ENCODE results near the gene FANCG. TPM values are rescaled to one million over a fixed set of nuclear protein-coding genes. Genes with fewer than 3 reads are reported as not detected.

The FANCG gene
- total RNA-seq (35.2 TPM), polyA plus RNA-seq (33.7 TPM)
- long read RNA-seq, donor 1: 0 reads
- long read RNA-seq, donor 2: 0 reads
- long read RNA-seq, donor 3, transcript FANCG-201 (14 exons, 2,631 nt): major isoform, 5 of 6 reads
- long read RNA-seq, donor 3, partial matches to known transcripts: 0 of 6 reads
- long read RNA-seq, donor 3, other reads (novel, unspliced or antisense): 0 of 6 reads
- long read RNA-seq, donor 4, partial matches to known transcripts: 0 of 1 reads
- long read RNA-seq, donor 4, other reads (novel, unspliced or antisense): 0 of 1 reads
- long read RNA-seq, donor 5, transcript FANCG-201 (14 exons, 2,631 nt): major isoform, 6 of 6 reads
- long read RNA-seq, donor 5, partial matches to known transcripts: 0 of 6 reads
- long read RNA-seq, donor 5, other reads (novel, unspliced or antisense): 0 of 6 reads
- long read RNA-seq, donor 6, partial matches to known transcripts: 0 of 4 reads
- long read RNA-seq, donor 6, other reads (novel, unspliced or antisense): 0 of 4 reads
- long read RNA-seq, donor 7: 0 reads
- long read RNA-seq, donor 8: 0 reads
- long read RNA-seq, donor 9: 0 reads
- long read RNA-seq, donor 10: 0 reads

GRCh38 chr9:35079426-35080341 lies at the start of gene FANCG:
TSS of gene FANCG (minus strand) at chr9:35079942. CDS start at chr9:35079524, 418 bp downstream.
- DNase-seq (ENCODE audit: low read depth in 6 of 9, low spot score in 9 of 9): peak; percentile 75 to 92 (median 80)
- Histone ChIP-seq H3K27ac (ENCODE audit: low read depth in 1 of 2, low read length in 1 of 2) (peak within 1 kb of the TSS; percentile 89 to 91), H3K9me3 (ENCODE audit: control insufficient read depth in 2 of 2, insufficient read depth in 1 of 2, low read length in 1 of 2) (no peaks in the 10 kb centered on the region), H3K27me3 (ENCODE audit: control insufficient read depth in 2 of 2, insufficient read depth in 1 of 2, low read length in 1 of 2) (no peaks in the 10 kb centered on the region), H3K4me1 (ENCODE audit: control insufficient read depth in 2 of 2, insufficient read depth in 2 of 2, low read length in 2 of 2) (peaks cover 14 to 18% of the 10 kb centered on the region in 2 donors), H3K36me3 (ENCODE audit: control insufficient read depth in 2 of 2, insufficient read depth in 2 of 2, low read length in 1 of 2) (peaks cover 18 to 26% of the 10 kb centered on the region in 2 donors), H3K4me3 (ENCODE audit: low read length in 2 of 2) (peak within 1 kb of the TSS; percentile 70 to 86)
- under 1% methylated on average over 67 of the region's 67 CpGs for WGBS

- Histone ChIP-seq H3K27me3 (ENCODE audit: control insufficient read depth in 2 of 2, insufficient read depth in 1 of 2, low read length in 1 of 2) (peaks cover 0 to 4% of the 10 kb centered on the region in 2 donors), H3K4me1 (ENCODE audit: control insufficient read depth in 2 of 2, insufficient read depth in 2 of 2, low read length in 2 of 2) (peaks cover 25 to 49% of the 10 kb centered on the region in 2 donors), H3K27ac (ENCODE audit: low read depth in 1 of 2, low read length in 1 of 2) (peak overlapping the region; percentile 69 to 89), H3K9me3 (ENCODE audit: control insufficient read depth in 2 of 2, insufficient read depth in 1 of 2, low read length in 1 of 2) (no peaks in the 10 kb centered on the region), H3K4me3 (ENCODE audit: low read length in 2 of 2) (peak overlapping the region in 1 of 2 donors; percentile 63), H3K36me3 (ENCODE audit: control insufficient read depth in 2 of 2, insufficient read depth in 2 of 2, low read length in 1 of 2) (no peaks in the 10 kb centered on the region)
- WGBS: 35% methylated on average over 30 of the region's 30 CpGs
- DNase-seq (ENCODE audit: low read depth in 6 of 9, low spot score in 9 of 9): peak; percentile 78 to 96 (median 92)
Observed at GRCh38 chr9:35116898-35117551, 37.3 kb upstream of the FANCG start.

DNA sequence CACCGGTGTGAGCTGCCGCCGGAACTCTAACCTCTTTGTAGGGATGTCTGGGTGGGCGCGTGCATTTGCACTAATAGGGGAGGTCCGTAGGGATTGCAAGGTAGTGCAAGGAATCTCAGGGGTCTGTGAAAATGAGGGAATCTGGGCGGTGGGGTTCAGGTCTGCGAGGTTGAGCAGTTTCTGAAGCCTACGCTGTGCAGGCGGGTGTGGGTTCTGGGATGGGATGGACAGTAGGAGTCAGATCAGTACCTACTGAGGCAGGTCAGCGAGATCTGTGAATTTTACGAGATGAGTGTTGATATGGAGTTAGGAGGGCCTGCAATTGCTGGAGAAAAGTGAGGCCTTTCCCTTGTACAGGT lies 36.8 kb upstream of the FANCG start:
- H3K4me1 ChIP-seq (ENCODE audit: control insufficient read depth in 2 of 2, insufficient read depth in 2 of 2, low read length in 2 of 2): peaks cover 28 to 54% of the 10 kb centered on the region in 2 donors
- H3K27ac ChIP-seq (ENCODE audit: low read depth in 1 of 2, low read length in 1 of 2): peak overlapping the region; percentile 69 to 89
- peaks cover 0 to 4% of the 10 kb centered on the region in 2 donors for H3K27me3 ChIP-seq (ENCODE audit: control insufficient read depth in 2 of 2, insufficient read depth in 1 of 2, low read length in 1 of 2)
- no peaks in the 10 kb centered on the region for H3K9me3 ChIP-seq (ENCODE audit: control insufficient read depth in 2 of 2, insufficient read depth in 1 of 2, low read length in 1 of 2)
- no peaks in the 10 kb centered on the region for H3K36me3 ChIP-seq (ENCODE audit: control insufficient read depth in 2 of 2, insufficient read depth in 2 of 2, low read length in 1 of 2)
- peak overlapping the region; percentile 63 for H3K4me3 ChIP-seq (ENCODE audit: low read length in 2 of 2)
- WGBS: 1% methylated on average over 12 of the region's 12 CpGs
- DNase-seq (ENCODE audit: low read depth in 6 of 9, low spot score in 9 of 9): peak in 1 of 9 donors; percentile 29

DNA sequence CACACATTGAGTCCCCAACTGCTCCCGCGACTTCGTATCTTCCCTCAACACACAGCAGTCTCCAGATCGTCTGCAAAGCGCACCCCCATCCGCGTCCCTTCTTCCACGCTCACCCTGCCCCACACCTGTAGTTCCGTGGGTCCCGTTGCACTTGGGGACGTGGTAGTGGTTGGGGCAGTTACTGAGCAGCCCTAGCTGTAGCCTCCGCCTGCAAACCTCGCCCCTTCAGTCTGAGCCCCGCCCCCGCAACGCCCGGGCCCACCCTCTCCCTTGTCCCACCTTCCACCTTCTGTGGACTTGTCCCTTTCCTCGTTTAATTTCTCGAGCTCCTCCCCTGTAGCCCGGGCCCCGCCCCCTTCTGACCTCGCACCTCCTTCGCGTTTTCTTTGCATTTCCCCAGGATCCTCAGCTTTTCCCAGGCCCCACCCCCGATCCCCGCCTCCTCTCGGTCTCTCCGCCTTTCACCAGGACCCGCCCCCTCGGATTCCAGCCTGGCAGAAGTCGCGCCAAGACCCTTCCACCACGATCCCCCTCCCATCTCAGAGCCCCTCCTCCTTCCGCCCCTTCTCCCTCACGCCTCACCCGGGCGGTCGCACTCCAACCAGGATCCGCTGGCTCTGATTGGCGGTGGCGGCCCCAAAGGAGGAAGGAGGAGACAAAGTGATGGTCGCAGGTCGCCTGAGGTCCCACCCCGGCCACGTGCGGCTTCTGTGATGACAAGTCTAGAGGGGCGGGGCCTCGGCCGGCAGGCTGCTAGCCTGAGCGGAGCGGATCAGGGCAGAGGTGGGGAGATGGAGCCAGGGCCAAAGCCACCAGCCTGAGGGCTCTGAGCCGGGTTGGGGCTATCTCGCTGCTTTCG lies 36.2 kb upstream of the FANCG start, which contains the start of gene ATOSB:
Gene ATOSB, minus strand, starts transcription at position 183 of the 859 bp plus-strand sequence. CDS start 7,588 bp downstream, outside the sequence.
- Histone ChIP-seq H3K4me3 (ENCODE audit: low read length in 2 of 2) (peak within 1 kb of the TSS; percentile 63), H3K4me1 (ENCODE audit: control insufficient read depth in 2 of 2, insufficient read depth in 2 of 2, low read length in 2 of 2) (peaks cover 31 to 57% of the 10 kb centered on the region in 2 donors), H3K27ac (ENCODE audit: low read depth in 1 of 2, low read length in 1 of 2) (peak within 1 kb of the TSS; percentile 69 to 89), H3K36me3 (ENCODE audit: control insufficient read depth in 2 of 2, insufficient read depth in 2 of 2, low read length in 1 of 2) (no peaks in the 10 kb centered on the region), H3K9me3 (ENCODE audit: control insufficient read depth in 2 of 2, insufficient read depth in 1 of 2, low read length in 1 of 2) (no peaks in the 10 kb centered on the region), H3K27me3 (ENCODE audit: control insufficient read depth in 2 of 2, insufficient read depth in 1 of 2, low read length in 1 of 2) (peaks cover 0 to 4% of the 10 kb centered on the region in 2 donors)
- WGBS: under 1% methylated on average over 54 of the region's 54 CpGs
- DNase-seq (ENCODE audit: low read depth in 6 of 9, low spot score in 9 of 9): peak in 8 of 9 donors; percentile 59 to 83 (median 68)

GRCh38 chr9:35114840-35115628 lies 35.3 kb upstream of the FANCG start:
- peak in 6 of 9 donors; percentile 12 to 55 (median 30) for DNase-seq (ENCODE audit: low read depth in 6 of 9, low spot score in 9 of 9)
- Histone ChIP-seq H3K27ac (ENCODE audit: low read depth in 1 of 2, low read length in 1 of 2) (peak overlapping the region; percentile 69 to 89), H3K36me3 (ENCODE audit: control insufficient read depth in 2 of 2, insufficient read depth in 2 of 2, low read length in 1 of 2) (no peaks in the 10 kb centered on the region), H3K9me3 (ENCODE audit: control insufficient read depth in 2 of 2, insufficient read depth in 1 of 2, low read length in 1 of 2) (no peaks in the 10 kb centered on the region), H3K4me3 (ENCODE audit: low read length in 2 of 2) (peak overlapping the region; percentile 63), H3K4me1 (ENCODE audit: control insufficient read depth in 2 of 2, insufficient read depth in 2 of 2, low read length in 2 of 2) (peaks cover 40 to 62% of the 10 kb centered on the region in 2 donors), H3K27me3 (ENCODE audit: control insufficient read depth in 2 of 2, insufficient read depth in 1 of 2, low read length in 1 of 2) (peaks cover 0 to 4% of the 10 kb centered on the region in 2 donors)
- WGBS: 11% methylated on average over 12 of the region's 12 CpGs

DNA sequence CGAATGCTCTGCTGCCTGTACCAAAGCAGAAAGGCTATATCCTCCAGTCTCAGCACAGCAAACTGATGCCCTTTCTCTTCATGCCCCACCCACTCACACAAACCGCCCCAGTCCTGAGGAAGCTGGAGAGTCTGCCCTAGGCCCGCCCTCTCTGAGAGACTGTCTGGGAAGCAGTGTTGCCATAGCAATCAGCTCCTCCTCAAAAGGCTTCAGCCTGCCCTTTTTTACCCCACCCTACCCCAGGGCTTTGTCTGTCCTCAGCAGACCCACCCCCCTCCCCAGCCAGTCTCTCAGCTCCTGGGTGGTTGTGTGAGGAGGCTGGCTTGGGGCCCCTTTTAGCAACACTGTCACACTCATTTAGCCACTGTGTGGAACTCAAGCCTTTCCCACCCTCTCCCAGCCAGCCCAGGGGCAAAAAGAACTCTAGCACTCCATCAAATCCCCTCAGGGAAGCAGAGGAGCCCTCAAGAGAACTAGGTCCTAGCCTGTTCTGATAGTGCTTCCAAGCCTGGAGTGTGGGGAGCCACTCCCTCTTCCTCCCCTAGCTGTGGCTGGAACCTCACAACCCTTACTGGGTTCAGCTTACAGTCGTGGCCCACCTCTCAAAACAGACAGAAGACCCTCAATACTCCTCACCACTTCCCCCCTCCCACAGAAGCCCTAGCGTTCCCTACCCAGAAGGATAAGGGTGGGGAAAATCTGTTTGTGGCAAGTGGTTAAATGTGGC lies 34.5 kb upstream of the FANCG start:
- peaks cover 0 to 4% of the 10 kb centered on the region in 2 donors for H3K27me3 ChIP-seq (ENCODE audit: control insufficient read depth in 2 of 2, insufficient read depth in 1 of 2, low read length in 1 of 2)
- H3K27ac ChIP-seq (ENCODE audit: low read depth in 1 of 2, low read length in 1 of 2): peak overlapping the region; percentile 69 to 89
- peaks cover 40 to 62% of the 10 kb centered on the region in 2 donors for H3K4me1 ChIP-seq (ENCODE audit: control insufficient read depth in 2 of 2, insufficient read depth in 2 of 2, low read length in 2 of 2)
- DNase-seq (ENCODE audit: low read depth in 6 of 9, low spot score in 9 of 9): peak; percentile 53 to 93 (median 77)
- H3K4me3 ChIP-seq (ENCODE audit: low read length in 2 of 2): peak overlapping the region; percentile 63
- H3K9me3 ChIP-seq (ENCODE audit: control insufficient read depth in 2 of 2, insufficient read depth in 1 of 2, low read length in 1 of 2): no peaks in the 10 kb centered on the region
- no peaks in the 10 kb centered on the region for H3K36me3 ChIP-seq (ENCODE audit: control insufficient read depth in 2 of 2, insufficient read depth in 2 of 2, low read length in 1 of 2)
- WGBS: 2% methylated on average over 5 of the region's 5 CpGs

Data from thymus (tissue), 14 donors.